SK-N-MC (cell line): ENCODE data around the gene BMP2K.

ENCODE experiments used
- EZH2 ChIP-seq: fragments of 200-600 bp; sonication (generic); IDR thresholded peaks from one replicate; pipeline ENCODE4 v1.6.1; 2017; ENCODE audit warnings: antibody characterized with exemption
- POLR2AphosphoS5 ChIP-seq: IDR thresholded peaks from 2 replicates; pipeline ENCODE4 v1.6.1; 2012; ENCODE audit warnings: mild to moderate bottlenecking, low read depth, low read length, borderline replicate concordance

DNA sequence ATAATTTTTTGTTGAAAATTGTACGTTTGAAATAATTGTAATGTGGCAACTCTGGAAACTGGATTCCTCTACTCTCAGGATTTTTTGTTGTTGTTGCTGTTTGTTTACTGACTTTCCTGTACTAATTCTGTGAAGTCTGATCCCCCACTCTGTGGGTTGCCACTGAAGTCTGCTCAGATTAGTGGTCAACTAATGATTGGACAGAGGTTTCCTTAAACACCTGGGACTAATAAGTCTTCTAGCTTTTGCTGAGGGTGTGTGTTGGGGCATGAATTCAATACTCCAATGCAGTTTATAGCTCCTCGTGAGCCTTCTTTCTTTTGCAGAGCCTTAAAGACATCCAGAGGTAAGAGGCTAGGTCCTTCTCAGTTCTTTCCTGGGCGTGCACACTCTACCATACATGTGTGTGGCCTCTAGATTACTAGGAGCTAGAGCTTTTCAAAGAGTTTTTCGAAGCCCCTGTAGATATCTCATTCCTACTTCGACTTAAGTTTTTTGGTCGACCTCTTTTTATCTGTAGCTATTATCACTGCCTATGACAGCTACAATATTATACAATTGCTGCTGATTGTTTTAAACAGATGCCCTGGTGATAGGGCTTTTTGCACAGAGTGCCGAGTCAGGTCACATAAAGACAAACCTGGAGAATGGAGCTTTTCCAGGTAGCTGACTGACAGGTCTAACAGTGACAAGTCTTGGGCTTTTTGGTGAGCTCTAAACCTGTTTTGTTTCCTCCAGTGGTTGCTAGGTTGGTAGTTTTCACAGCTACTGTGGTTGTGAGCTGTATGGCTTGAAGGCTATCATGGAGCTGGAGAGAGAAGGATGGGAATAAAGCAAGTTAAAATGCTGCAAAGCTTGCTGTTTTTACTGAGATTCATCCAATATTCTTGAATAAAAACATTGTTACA, 34.0 kb downstream of the BMP2K start:
- TF ChIP-seq POLR2AphosphoS5: no peak
- TF ChIP-seq EZH2: no peak
